GM10248 (cell line): ENCODE measurements around the gene PIGM.

Source experiments
- CTCF ChIA-PET: fragments of 300-600 bp; sonication (Branson Sonifier 250); formaldehyde crosslinking; extraction: SDS; loops from one replicate; lab custom pipeline; 2021; ENCODE audit warnings: antibody characterized with exemption; lab: Yijun Ruan, JAX
- POLR2A ChIA-PET: fragments of 350-650 bp; sonication (Branson Sonifier 250); formaldehyde crosslinking; extraction: SDS; loops from one replicate; lab custom pipeline; 2020; ENCODE audit warnings: antibody characterized with exemption; lab: Yijun Ruan, JAX
- DNase-seq: peaks from one replicate; pipeline ENCODE4 v3.0.0; 2012; ENCODE audit errors: extremely low spot score
- TF ChIP-seq, protein P1 (sequence below): IDR thresholded peaks from 2 replicates; pipeline ENCODE4 v1.5.1; 2012; ENCODE audit warnings: mild to moderate bottlenecking, low read depth; ENCODE audit errors: extremely low read depth, missing control alignments, control extremely low read depth

The PIGM gene

DNA sequence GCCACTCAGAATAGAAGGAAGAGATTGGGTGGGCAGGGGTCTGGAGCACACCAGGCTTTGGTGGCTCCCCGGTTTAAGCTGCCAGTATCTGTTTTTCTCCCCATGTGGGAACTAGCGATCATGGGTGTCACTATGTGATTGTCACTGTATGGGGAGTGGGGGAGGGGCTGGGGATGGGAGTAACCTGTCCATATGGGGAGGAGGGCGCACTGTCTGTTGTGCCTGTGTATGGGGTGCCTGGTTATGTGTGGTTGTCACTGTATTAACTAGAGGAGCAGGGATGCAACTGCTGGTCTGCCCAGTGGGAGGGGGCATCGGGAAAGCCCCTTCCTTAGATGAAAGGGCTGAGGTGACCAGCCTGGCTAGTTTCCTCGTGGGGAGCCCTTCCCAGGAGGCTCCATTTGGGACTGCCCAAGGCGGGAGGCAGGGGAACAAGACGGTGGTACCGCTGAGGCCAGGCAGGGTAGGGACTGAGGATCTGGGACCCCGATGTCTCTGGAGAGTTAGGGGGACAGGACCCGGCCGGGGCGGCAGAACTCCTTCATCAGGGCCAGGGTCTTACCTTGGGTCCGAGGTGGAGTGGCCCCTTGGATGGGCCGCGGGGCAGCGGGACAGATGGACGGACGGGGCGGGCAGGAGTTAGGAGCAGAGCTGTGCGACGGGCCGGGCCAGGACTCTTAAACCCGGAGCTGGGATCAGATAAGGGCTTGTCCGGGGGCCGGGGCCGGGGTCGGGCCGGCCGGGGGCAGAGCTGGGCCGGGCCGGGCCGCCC lies 37.9 kb upstream of the PIGM start, which contains the start of gene KCNJ10:
Gene KCNJ10 (minus strand): TSS at position 701 of the 772 bp plus-strand sequence. CDS start 27,628 bp downstream, outside the sequence.
- POLR2A ChIA-PET, result no interaction called here
- CTCF ChIA-PET, result interaction anchor here (3.5 to 45.2 kb wide), 3 partner anchors 8 to 24 kb away, joined by 16 to 983 read pairs (median 983); partner anchors contain the start of genes IGSF8, KCNJ10 and KCNJ9
- TF ChIP-seq, protein P1, sequence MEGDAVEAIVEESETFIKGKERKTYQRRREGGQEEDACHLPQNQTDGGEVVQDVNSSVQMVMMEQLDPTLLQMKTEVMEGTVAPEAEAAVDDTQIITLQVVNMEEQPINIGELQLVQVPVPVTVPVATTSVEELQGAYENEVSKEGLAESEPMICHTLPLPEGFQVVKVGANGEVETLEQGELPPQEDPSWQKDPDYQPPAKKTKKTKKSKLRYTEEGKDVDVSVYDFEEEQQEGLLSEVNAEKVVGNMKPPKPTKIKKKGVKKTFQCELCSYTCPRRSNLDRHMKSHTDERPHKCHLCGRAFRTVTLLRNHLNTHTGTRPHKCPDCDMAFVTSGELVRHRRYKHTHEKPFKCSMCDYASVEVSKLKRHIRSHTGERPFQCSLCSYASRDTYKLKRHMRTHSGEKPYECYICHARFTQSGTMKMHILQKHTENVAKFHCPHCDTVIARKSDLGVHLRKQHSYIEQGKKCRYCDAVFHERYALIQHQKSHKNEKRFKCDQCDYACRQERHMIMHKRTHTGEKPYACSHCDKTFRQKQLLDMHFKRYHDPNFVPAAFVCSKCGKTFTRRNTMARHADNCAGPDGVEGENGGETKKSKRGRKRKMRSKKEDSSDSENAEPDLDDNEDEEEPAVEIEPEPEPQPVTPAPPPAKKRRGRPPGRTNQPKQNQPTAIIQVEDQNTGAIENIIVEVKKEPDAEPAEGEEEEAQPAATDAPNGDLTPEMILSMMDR, result no peak
- DNase-seq, result no peak

DNA sequence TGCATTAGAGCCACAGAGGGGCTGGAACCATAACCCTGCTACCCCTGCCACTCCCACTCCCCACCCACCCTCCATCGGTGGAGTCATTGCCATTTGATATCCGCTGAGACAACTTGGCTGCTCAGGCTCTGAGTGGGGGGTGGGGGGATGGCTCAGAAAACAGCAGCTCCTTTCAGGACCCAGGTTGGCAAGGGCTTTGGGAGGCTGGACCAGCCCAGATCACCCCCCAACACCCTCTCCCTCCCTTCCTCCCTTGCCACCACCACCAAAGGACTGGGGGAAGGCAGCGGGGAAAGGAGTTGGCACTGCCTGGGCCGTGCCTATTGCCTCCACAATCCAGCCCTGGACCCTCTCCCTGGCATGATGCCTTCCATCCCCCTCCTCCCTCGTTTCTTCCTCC lies 36.4 kb upstream of the PIGM start:
- ChIA-PET CTCF (interaction anchor here (3.5 to 45.2 kb wide), 2 partner anchors 16 to 22 kb away, joined by 16 to 983 read pairs; partner anchors contain the start of genes IGSF8, KCNJ10 and KCNJ9), POLR2A (no interaction called here)
- TF ChIP-seq, protein P1, result no peak
- no peak for DNase-seq

DNA sequence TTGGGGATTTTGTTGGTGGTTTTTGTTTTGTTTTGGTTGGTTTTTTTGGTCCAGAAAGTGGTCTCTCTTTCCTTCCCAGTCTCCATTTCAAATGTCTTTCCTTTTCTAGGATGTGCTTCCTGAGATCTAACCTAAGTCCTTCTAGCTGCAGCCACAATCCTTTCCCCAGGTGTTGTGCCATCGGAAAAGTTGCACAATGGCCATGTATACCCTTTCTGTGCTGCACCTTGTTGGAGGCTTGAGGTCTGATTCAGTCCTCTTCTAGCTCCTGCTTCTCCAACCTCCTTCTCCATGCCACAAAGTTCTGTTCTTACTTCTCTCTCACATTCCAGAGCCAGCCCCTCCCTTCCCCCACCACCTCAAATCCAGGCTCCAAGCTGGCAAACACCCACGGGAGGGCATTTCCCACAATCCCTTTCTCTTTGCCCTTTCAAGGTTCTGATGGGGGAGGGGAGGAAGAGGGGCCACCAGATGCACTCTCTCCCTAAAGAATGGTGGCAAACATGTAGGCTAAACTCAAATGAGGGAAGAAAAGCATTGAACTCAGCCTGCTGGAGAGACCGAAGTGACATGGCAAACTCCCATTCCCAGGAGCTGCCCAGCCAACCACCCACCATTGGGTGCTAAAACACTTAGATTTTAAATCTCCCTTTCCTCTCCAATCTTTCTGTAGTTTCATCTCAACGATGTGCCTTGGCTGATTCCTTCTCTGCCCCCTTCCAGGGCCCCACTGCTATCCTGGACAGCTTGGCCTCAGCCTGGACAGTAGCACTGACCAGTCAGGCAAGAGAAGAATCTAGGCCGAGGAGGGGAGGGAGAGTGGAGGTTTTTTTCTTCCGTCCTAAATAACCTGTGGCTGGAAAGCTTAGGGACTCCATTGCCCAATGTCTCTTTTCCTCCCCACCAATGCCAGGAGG lies 35.3 kb upstream of the PIGM start:
- TF ChIP-seq, protein P1, result no peak
- POLR2A ChIA-PET, result no interaction called here
- CTCF ChIA-PET, result interaction anchor here (0.6 to 45.2 kb wide), 4 partner anchors 9 to 59 kb away, joined by 3 to 983 read pairs (median 10); partner anchors contain the start of genes IGSF8, KCNJ10 and KCNJ9
- no peak for DNase-seq

DNA sequence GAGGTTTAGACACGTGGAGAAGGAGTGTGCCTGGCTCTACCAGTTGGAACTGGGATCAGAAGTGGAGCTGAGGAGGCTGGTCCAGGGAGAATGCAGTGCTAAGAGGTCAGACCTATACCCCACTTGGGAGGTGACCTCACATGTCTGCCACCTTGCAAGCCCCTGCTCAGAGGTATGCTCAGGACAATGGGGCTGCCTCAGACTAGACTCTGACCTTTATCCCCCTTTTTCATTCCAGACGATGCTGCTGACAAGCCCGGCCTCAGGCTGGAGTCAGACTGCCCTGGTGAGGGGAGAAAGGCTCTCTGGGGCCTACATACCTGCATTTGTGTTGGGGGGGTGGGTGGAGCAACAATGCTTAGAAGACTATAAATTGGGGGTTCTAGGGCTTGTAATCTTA lies 33.0 kb upstream of the PIGM start:
- TF ChIP-seq, protein P1, result no peak
- no peak for DNase-seq
- ChIA-PET CTCF (interaction anchor here (45.2 kb wide), 1 partner anchor 20 kb away, joined by 983 read pairs; the partner anchor contains the start of genes IGSF8, KCNJ10 and KCNJ9), POLR2A (no interaction called here)

DNA sequence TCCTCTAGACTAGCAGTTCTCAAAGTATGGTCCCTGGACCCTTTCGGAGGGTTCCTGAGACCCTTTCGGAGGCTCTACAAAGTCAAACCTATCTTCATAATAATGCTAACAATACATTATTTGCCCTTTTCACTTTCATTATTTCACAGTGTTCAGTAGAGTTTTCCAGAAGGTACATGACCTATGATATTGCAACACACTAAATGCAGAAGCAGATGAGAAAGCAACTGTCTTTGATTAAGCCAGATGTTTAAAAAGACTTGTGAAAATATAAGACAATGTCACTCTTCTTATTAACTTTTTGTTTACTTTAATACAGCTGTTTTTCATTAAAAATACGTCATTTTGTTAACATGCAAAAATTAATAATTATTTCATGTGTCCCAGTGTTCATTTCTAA lies 32.4 kb upstream of the PIGM start:
- ChIA-PET POLR2A (no interaction called here), CTCF (interaction anchor here (1.1 to 45.2 kb wide), 4 partner anchors 15 to 37 kb away, joined by 3 to 983 read pairs (median 16); partner anchors contain the start of genes IGSF8, KCNJ10 and KCNJ9)
- DNase-seq, result no peak
- TF ChIP-seq, protein P1, result no peak

DNA sequence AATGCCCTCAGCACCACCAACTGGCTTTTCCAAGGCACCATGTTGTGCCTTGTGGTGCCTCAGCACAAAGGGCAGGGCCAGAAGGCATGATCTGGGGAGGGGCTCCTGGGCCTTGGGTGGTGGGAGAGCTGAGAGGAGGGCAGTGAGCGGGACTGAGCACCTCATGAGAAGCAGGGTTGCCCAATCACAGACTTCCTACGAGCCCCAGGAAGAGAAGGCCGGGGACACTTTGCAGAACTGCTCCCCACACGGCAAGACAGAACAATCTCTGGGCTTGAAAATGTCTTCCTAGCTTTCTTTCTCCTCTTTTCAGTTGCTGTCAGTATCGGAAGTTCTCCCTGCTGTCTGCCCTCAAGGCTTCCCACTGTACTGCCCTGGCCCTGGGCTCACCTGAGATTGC lies 31.4 kb upstream of the PIGM start:
- CTCF ChIA-PET, result interaction anchor here (1.1 to 45.2 kb wide), 5 partner anchors 14 to 228 kb away, joined by 3 to 983 read pairs (median 3); partner anchors contain the start of genes IGSF8, KCNJ10 and KCNJ9
- POLR2A ChIA-PET, result no interaction called here
- DNase-seq, result no peak
- TF ChIP-seq, protein P1, result no peak
